ENCODE data around the gene MLPH.

The MLPH gene

GRCh38 chr2:237515621-237516275 is 28.7 kb downstream of the MLPH start:
- Histone ChIP-seq H3F3A (ENCODE audit: control insufficient read depth, insufficient read depth) (no peaks in the 10 kb centered on the region), H3K9me3 (ENCODE audit: control insufficient read depth, insufficient read depth, low read length) (no peaks in the 10 kb centered on the region), H3K27ac (ENCODE audit: low read depth, low read length) (no peak overlapping the region), H3K4me2 (ENCODE audit: low read length) (no peak overlapping the region), H3K9me2 (replicated peaks; ENCODE audit: control insufficient read depth, low read length) (no peaks in the 10 kb centered on the region), H4K20me1 (ENCODE audit: control insufficient read depth, insufficient read depth, low read depth, low read length) (no peaks in the 10 kb centered on the region), H3K27me3 (ENCODE audit: control insufficient read depth, low read length) (no peaks in the 10 kb centered on the region), H3K4me3 (ENCODE audit: low read length) (no peak overlapping the region), H3K79me2 (ENCODE audit: control insufficient read depth, low read length) (no peaks in the 10 kb centered on the region), H3K36me3 (ENCODE audit: control insufficient read depth, low read length) (no peaks in the 10 kb centered on the region), H3K4me1 (ENCODE audit: control insufficient read depth, low read length) (peaks cover 16% of the 10 kb centered on the region)
- TF ChIP-seq, protein P1, sequence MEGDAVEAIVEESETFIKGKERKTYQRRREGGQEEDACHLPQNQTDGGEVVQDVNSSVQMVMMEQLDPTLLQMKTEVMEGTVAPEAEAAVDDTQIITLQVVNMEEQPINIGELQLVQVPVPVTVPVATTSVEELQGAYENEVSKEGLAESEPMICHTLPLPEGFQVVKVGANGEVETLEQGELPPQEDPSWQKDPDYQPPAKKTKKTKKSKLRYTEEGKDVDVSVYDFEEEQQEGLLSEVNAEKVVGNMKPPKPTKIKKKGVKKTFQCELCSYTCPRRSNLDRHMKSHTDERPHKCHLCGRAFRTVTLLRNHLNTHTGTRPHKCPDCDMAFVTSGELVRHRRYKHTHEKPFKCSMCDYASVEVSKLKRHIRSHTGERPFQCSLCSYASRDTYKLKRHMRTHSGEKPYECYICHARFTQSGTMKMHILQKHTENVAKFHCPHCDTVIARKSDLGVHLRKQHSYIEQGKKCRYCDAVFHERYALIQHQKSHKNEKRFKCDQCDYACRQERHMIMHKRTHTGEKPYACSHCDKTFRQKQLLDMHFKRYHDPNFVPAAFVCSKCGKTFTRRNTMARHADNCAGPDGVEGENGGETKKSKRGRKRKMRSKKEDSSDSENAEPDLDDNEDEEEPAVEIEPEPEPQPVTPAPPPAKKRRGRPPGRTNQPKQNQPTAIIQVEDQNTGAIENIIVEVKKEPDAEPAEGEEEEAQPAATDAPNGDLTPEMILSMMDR (IDR thresholded peaks at IDR 0.05; ENCODE audit: low read depth, low read length, poor library complexity, severe bottlenecking), result no peak
- no peak for TF ChIP-seq EZH2phosphoT487 (IDR thresholded peaks at IDR 0.05; ENCODE audit: borderline replicate concordance, low read length)

DNA sequence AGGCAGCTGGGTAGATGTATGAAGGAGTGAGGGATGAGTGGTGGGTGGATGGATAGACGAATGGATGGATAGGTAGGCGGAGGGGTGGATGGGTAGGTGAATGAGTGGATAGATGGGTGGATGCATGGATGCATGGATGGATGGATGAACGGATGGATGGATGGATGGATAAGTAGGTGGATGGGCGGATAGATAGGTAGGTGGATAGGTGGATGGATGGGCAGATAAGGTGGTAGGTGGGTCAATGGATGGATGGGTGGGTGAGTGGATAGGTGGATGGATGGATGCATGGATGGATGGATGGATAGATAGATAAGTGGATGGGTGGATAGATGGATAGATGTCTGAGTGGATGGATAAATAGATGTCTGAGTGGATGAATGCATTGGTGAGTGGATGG is 30.1 kb downstream of the MLPH start:
- Histone ChIP-seq H3K9me2 (replicated peaks; ENCODE audit: control insufficient read depth, low read length) (no peaks in the 10 kb centered on the region), H3K27ac (ENCODE audit: low read depth, low read length) (no peak overlapping the region), H3F3A (ENCODE audit: control insufficient read depth, insufficient read depth) (no peaks in the 10 kb centered on the region), H3K79me2 (ENCODE audit: control insufficient read depth, low read length) (no peaks in the 10 kb centered on the region), H4K20me1 (ENCODE audit: control insufficient read depth, insufficient read depth, low read depth, low read length) (no peaks in the 10 kb centered on the region), H3K4me3 (ENCODE audit: low read length) (no peak overlapping the region), H3K4me1 (ENCODE audit: control insufficient read depth, low read length) (peaks cover 16% of the 10 kb centered on the region), H3K36me3 (ENCODE audit: control insufficient read depth, low read length) (no peaks in the 10 kb centered on the region), H3K9me3 (ENCODE audit: control insufficient read depth, insufficient read depth, low read length) (no peaks in the 10 kb centered on the region), H3K4me2 (ENCODE audit: low read length) (no peak overlapping the region), H3K27me3 (ENCODE audit: control insufficient read depth, low read length) (no peaks in the 10 kb centered on the region)
- no peak for TF ChIP-seq EZH2phosphoT487 (IDR thresholded peaks at IDR 0.05; ENCODE audit: borderline replicate concordance, low read length)
- TF ChIP-seq, protein P1 (IDR thresholded peaks at IDR 0.05; ENCODE audit: low read depth, low read length, poor library complexity, severe bottlenecking), result no peak

DNA sequence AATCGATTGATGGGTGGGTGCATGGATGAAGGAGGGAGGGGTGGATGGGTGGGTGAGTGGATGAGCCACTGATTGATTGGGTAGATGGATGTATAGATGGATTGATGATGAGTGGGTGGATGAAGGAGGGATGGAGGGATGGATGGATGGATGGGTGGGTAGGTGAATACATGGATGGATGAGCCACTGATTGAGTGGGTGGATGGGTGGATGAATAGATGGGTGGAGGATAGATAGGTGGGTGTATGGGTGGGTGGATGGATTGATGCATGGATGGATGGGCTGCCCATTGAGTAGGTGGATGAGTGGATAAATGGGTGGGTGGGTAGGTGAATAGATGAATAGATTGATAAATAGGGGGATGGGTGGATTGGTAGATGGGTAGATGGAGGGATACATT is 30.9 kb downstream of the MLPH start:
- TF ChIP-seq EZH2phosphoT487 (IDR thresholded peaks at IDR 0.05; ENCODE audit: borderline replicate concordance, low read length), result no peak
- TF ChIP-seq, protein P1 (IDR thresholded peaks at IDR 0.05; ENCODE audit: low read depth, low read length, poor library complexity, severe bottlenecking), result no peak
- Histone ChIP-seq H3K27ac (ENCODE audit: low read depth, low read length) (no peak overlapping the region), H3K4me2 (ENCODE audit: low read length) (no peak overlapping the region), H3K36me3 (ENCODE audit: control insufficient read depth, low read length) (no peaks in the 10 kb centered on the region), H4K20me1 (ENCODE audit: control insufficient read depth, insufficient read depth, low read depth, low read length) (no peaks in the 10 kb centered on the region), H3K4me1 (ENCODE audit: control insufficient read depth, low read length) (peaks cover 16% of the 10 kb centered on the region), H3K27me3 (ENCODE audit: control insufficient read depth, low read length) (no peaks in the 10 kb centered on the region), H3K9me2 (replicated peaks; ENCODE audit: control insufficient read depth, low read length) (no peaks in the 10 kb centered on the region), H3K79me2 (ENCODE audit: control insufficient read depth, low read length) (no peaks in the 10 kb centered on the region), H3F3A (ENCODE audit: control insufficient read depth, insufficient read depth) (no peaks in the 10 kb centered on the region), H3K4me3 (ENCODE audit: low read length) (no peak overlapping the region), H3K9me3 (ENCODE audit: control insufficient read depth, insufficient read depth, low read length) (no peaks in the 10 kb centered on the region)
